OCI-LY1 (cell line): ENCODE data around the gene EMP3.

Experiments
- EZH2 ChIP-seq: fragments of 200-600 bp; sonication (generic), shearing (Covaris generic); IDR thresholded peaks from 2 replicates; pipeline ENCODE4 v1.8.0; 2017; ENCODE audit warnings: borderline replicate concordance, mixed run types, mild to moderate bottlenecking, antibody characterized with exemption, low read length, moderate library complexity, mixed read lengths
- TF ChIP-seq, protein P1 (sequence below): fragments of 200-600 bp; sonication (generic), shearing (Covaris generic); IDR thresholded peaks from 2 replicates; pipeline ENCODE4 v1.5.1; 2017; ENCODE audit warnings: mild to moderate bottlenecking, antibody characterized with exemption, low read length, moderate library complexity, mixed read lengths

DNA sequence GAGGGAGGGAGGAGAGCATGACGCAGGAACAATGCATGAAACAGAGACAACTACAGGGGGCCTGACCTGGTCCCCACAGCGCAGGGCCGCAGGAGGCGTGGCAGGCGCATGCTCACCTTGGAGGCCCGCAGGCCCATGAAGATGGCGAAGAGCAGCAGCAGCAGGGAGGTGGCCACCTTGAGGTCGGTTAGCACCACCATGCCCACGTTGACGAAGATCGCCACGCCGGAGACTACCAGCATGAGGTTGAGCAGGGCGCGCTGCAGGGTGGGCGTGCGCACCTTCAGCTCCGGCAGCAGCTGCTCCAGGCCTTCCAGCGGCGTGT, 17.0 kb downstream of the EMP3 start:
- TF ChIP-seq, protein P1, sequence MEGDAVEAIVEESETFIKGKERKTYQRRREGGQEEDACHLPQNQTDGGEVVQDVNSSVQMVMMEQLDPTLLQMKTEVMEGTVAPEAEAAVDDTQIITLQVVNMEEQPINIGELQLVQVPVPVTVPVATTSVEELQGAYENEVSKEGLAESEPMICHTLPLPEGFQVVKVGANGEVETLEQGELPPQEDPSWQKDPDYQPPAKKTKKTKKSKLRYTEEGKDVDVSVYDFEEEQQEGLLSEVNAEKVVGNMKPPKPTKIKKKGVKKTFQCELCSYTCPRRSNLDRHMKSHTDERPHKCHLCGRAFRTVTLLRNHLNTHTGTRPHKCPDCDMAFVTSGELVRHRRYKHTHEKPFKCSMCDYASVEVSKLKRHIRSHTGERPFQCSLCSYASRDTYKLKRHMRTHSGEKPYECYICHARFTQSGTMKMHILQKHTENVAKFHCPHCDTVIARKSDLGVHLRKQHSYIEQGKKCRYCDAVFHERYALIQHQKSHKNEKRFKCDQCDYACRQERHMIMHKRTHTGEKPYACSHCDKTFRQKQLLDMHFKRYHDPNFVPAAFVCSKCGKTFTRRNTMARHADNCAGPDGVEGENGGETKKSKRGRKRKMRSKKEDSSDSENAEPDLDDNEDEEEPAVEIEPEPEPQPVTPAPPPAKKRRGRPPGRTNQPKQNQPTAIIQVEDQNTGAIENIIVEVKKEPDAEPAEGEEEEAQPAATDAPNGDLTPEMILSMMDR: no peak
- no peak for TF ChIP-seq EZH2
